IPS DF 6.9 (cell line): ENCODE data around the gene LRRC74B.

ENCODE experiments used
- DNase-seq: peaks from one replicate; pipeline ENCODE4 v3.0.0-alpha.2; 2013; ENCODE audit warnings: low read depth, low spot score
- H3K27ac ChIP-seq: one replicate; pipeline ENCODE4 v1.5.1; 2013; ENCODE audit warnings: low read length, control low read depth
- H3K27me3 ChIP-seq: 2 replicates; pipeline ENCODE4 v1.6.1; 2013; ENCODE audit warnings: mild to moderate bottlenecking, low read length; ENCODE audit not compliant: control insufficient read depth, insufficient read depth
- H3K36me3 ChIP-seq: 2 replicates; pipeline ENCODE4 v1.6.1; 2013; ENCODE audit warnings: low read length; ENCODE audit not compliant: control insufficient read depth, insufficient read depth
- H3K4me1 ChIP-seq: 2 replicates; pipeline ENCODE4 v1.6.1; 2013; ENCODE audit warnings: low read length; ENCODE audit not compliant: control insufficient read depth, insufficient read depth
- H3K4me3 ChIP-seq: 2 replicates; pipeline ENCODE4 v1.5.1; 2013; ENCODE audit warnings: mild to moderate bottlenecking, low read length
- H3K9me3 ChIP-seq: 2 replicates; pipeline ENCODE4 v1.6.1; 2013; ENCODE audit warnings: low read length, inconsistent platforms; ENCODE audit not compliant: control insufficient read depth, insufficient read depth
- WGBS: extraction: QIAGEN DNeasy Blood & Tissue Kit; methylation state at CpG from one replicate; pipeline ENCODE4 v1.1.7; 2013; ENCODE audit warnings: mixed read lengths, missing lambda C conversion rate; ENCODE audit not compliant: insufficient read length, insufficient coverage; 5-methylcytosine and 5-hydroxymethylcytosine counted together

LRRC74B gene

DNA sequence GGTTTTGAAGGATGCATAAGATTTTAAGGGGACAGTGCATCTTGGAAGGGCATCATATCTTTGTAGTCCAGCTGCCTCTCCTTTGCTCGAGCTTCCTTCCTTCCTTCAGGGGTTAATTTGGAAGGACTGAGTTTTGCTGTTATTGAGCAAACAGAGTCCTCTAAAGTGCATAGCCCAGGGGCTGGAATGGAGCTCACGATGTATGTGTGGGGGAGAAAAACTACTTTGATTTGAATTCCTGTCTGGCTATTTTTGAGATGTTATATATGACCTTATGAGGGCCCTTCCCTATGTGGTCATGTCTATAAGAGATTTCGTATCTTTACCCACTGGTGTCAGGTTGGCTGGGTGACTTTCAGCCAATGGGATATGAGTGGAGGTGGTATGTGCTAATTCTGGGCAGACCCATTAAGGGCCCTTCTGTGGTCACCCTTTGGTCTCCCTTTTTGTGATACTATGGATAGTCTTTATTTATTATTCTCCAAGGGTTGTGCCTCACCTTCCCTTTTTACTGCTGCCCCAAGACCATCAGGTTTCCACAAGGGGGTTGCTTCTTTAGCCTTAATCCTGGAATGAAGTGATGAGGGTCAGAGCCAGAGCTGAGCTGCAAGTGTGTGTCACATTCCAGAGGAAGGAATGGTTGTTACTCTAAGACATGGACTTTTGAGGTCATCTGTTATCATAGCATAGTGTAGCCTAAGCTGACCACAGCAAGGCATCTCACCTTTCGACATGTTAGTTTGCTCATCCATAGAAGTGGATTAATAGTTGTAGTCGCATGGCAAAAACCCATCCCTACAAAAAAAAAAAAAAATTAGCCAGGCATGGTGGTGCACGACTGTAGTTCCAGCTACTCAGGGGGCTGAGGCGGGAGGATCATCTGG, 54.6 kb downstream of the LRRC74B start:
- no peak for DNase-seq
- no CpG with 5 or more reads among the region's 7 CpGs for WGBS
- no peaks in the 10 kb centered on the region for H3K27me3 ChIP-seq
- no peaks in the 10 kb centered on the region for H3K9me3 ChIP-seq
- H3K27ac ChIP-seq, result no peak overlapping the region
- H3K36me3 ChIP-seq, result no peaks in the 10 kb centered on the region
- H3K4me3 ChIP-seq, result no peak overlapping the region
- H3K4me1 ChIP-seq, result no peaks in the 10 kb centered on the region

DNA sequence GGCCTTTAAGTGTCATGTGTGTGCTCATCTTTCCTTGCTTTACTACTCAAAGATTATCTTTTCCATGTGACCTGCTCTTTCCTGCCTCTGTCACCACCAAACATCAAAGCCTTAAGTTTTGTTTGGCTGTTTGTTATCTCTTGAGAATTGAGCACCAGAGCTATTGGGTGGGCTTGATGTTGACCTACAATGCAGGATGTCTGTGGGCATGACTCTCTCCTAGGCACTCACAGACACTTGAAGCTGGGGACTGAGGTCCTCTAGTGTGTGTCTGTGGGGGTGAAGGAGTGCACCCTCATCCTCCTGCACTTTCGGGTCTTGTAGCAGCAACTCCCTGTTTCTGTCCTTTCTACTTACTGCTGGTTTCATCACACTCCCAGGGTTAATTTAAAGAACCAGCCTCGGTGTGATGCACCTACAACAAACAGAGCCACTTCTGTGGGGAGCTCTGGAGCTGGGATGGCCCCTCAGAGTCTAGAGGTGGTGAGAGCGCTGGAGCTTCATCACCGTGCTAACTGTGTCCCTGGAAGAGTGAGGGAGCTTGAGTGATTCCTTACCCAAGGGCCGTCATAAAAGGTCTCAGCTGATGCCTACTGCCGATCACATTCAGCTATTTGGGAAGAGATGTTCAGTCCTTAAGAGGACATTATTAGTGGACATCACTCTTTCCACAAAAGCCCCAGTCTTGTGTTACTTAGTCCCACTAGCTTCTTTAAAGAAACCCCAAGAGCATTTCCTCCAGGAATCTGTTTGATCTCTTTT, 56.3 kb downstream of the LRRC74B start:
- Histone ChIP-seq H3K36me3 (no peaks in the 10 kb centered on the region), H3K9me3 (no peaks in the 10 kb centered on the region), H3K27me3 (no peaks in the 10 kb centered on the region), H3K4me3 (no peak overlapping the region), H3K27ac (no peak overlapping the region), H3K4me1 (no peaks in the 10 kb centered on the region)
- no peak for DNase-seq
- WGBS, result no CpG with 5 or more reads among the region's 6 CpGs

DNA sequence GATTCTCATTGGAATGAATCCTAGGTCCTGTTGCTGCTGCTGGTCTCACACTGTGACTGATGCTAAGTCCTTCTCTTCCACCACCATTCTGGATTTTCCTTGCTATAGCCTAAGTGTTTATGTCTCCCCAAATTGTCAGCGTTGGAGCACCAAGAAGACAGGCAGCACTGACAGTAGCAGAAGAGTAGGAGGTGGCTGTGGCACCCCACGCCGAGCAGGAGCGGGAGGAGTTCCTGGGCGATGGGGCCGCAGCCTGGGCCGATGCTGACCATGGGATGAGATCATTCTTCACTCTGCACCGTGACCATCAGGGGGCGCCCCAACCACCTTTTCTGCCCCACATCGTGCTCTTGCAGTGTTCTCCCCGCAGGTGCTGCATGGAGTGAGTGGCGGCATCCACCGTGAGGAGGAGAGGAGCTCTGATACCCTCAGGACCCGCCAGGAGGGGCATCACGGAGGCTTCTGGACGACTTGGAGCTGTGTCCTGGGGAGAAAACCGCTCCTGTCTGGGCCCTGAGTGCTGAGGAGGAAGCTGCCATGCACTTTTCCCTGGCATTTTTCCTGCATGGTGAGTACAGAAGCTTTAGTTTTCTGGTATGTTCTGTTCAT, 57.0 kb downstream of the LRRC74B start:
- WGBS, result no CpG with 5 or more reads among the region's 17 CpGs
- Histone ChIP-seq H3K27me3 (no peaks in the 10 kb centered on the region), H3K36me3 (no peaks in the 10 kb centered on the region), H3K9me3 (no peaks in the 10 kb centered on the region), H3K27ac (no peak overlapping the region), H3K4me1 (no peaks in the 10 kb centered on the region), H3K4me3 (no peak overlapping the region)
- peak; percentile 66 for DNase-seq

DNA sequence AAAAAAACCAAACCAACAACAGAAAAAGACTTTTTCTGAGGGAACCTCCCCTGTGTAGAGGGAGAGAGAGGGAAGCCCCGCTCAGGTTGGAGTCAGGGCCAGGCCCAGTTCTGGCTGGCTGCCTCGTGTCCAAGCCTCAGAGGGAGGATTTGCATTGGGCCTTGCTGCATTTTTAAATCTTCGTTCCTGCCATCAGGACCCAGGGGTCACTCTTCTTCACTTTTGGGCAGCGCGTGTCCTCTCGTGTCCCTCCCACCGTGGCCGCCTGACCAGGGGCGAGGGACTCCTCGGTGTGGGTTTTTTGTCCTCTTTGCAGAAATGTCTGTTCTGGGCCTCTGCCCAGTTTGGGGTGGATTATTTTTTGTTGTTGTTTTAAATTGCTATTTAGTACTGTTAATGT, 57.9 kb downstream of the LRRC74B start:
- no peak overlapping the region for H3K4me3 ChIP-seq

GRCh38 chr22:21104126-21104691, 58.5 kb downstream of the LRRC74B start:
- no peak overlapping the region for H3K27ac ChIP-seq
- H3K4me3 ChIP-seq, result no peak overlapping the region
- H3K4me1 ChIP-seq, result no peaks in the 10 kb centered on the region
- no peaks in the 10 kb centered on the region for H3K36me3 ChIP-seq
- no peaks in the 10 kb centered on the region for H3K27me3 ChIP-seq
- no peaks in the 10 kb centered on the region for H3K9me3 ChIP-seq
- DNase-seq, result no peak
- WGBS, result no CpG with 5 or more reads among the region's 3 CpGs

More for the DNA sequence above, 57.9 kb downstream of the LRRC74B start:
- Histone ChIP-seq H3K9me3 (no peaks in the 10 kb centered on the region), H3K4me1 (no peaks in the 10 kb centered on the region), H3K27ac (no peak overlapping the region), H3K36me3 (no peaks in the 10 kb centered on the region), H3K27me3 (no peaks in the 10 kb centered on the region)
- no CpG with 5 or more reads among the region's 10 CpGs for WGBS
- DNase-seq, result no peak

- DNase-seq, result no peak
- WGBS, result no CpG with 5 or more reads among the region's 2 CpGs
- Histone ChIP-seq H3K9me3 (no peaks in the 10 kb centered on the region), H3K4me1 (no peaks in the 10 kb centered on the region), H3K27ac (no peak overlapping the region), H3K36me3 (no peaks in the 10 kb centered on the region), H3K4me3 (no peak overlapping the region), H3K27me3 (no peaks in the 10 kb centered on the region)
Measured at GRCh38 chr22:21105294-21105693, 59.5 kb downstream of the LRRC74B start.

- H3K9me3 ChIP-seq, result no peaks in the 10 kb centered on the region
- WGBS, result no CpG with 5 or more reads among the region's 5 CpGs
- H3K4me1 ChIP-seq, result no peaks in the 10 kb centered on the region
- H3K4me3 ChIP-seq, result no peak overlapping the region
- no peak overlapping the region for H3K27ac ChIP-seq
- H3K27me3 ChIP-seq, result no peaks in the 10 kb centered on the region
- DNase-seq, result no peak
- no peaks in the 10 kb centered on the region for H3K36me3 ChIP-seq
Measured at GRCh38 chr22:21106000-21106399, 60.3 kb downstream of the LRRC74B start.

GRCh38 chr22:21108379-21109115, 62.8 kb downstream of the LRRC74B start:
- Histone ChIP-seq H3K9me3 (no peaks in the 10 kb centered on the region), H3K27me3 (no peaks in the 10 kb centered on the region), H3K36me3 (no peaks in the 10 kb centered on the region), H3K4me1 (no peaks in the 10 kb centered on the region), H3K4me3 (no peak overlapping the region), H3K27ac (no peak overlapping the region)
- no CpG with 5 or more reads among the region's 4 CpGs for WGBS
- no peak for DNase-seq
